ENCODE measurements around the gene PCYT2.

The PCYT2 gene

DNA sequence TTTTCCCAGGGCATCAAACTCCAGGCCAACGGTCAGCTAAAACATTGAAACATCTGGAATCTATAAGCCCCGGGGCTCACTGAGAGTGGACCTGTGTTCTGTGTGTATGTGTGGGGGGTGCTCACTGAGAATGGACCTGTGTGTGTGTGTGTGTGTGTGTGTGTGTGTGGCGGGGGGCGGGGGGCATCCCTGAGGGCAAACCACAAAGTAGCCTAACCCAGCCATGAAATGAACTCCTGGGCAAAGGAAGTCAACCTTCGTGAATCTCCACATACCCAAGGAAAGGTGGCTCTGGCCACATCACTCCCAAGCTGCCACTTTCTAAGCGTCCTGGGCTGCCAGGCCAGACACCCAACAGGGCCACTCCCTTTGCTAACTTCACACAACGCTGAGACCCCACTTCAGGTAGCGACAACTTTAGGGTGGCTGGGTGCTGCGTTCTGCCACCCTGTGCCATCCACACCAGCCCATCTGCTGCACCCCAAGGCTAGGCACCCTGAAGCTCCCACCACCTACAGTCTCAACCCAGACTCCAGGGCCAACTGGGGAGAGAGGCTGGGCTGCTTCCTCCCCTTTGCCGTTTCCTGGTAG is 14.8 kb upstream of the PCYT2 start:
- no peak for DNase-seq (ENCODE audit: low read depth)
- TF ChIP-seq, protein P1, sequence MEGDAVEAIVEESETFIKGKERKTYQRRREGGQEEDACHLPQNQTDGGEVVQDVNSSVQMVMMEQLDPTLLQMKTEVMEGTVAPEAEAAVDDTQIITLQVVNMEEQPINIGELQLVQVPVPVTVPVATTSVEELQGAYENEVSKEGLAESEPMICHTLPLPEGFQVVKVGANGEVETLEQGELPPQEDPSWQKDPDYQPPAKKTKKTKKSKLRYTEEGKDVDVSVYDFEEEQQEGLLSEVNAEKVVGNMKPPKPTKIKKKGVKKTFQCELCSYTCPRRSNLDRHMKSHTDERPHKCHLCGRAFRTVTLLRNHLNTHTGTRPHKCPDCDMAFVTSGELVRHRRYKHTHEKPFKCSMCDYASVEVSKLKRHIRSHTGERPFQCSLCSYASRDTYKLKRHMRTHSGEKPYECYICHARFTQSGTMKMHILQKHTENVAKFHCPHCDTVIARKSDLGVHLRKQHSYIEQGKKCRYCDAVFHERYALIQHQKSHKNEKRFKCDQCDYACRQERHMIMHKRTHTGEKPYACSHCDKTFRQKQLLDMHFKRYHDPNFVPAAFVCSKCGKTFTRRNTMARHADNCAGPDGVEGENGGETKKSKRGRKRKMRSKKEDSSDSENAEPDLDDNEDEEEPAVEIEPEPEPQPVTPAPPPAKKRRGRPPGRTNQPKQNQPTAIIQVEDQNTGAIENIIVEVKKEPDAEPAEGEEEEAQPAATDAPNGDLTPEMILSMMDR (IDR thresholded peaks at IDR 0.05; ENCODE audit: insufficient read depth, low read depth, low read length, missing control alignments): no peak
- peak overlapping the region; percentile 70 for H3K4me3 ChIP-seq (ENCODE audit: low read length)

DNA sequence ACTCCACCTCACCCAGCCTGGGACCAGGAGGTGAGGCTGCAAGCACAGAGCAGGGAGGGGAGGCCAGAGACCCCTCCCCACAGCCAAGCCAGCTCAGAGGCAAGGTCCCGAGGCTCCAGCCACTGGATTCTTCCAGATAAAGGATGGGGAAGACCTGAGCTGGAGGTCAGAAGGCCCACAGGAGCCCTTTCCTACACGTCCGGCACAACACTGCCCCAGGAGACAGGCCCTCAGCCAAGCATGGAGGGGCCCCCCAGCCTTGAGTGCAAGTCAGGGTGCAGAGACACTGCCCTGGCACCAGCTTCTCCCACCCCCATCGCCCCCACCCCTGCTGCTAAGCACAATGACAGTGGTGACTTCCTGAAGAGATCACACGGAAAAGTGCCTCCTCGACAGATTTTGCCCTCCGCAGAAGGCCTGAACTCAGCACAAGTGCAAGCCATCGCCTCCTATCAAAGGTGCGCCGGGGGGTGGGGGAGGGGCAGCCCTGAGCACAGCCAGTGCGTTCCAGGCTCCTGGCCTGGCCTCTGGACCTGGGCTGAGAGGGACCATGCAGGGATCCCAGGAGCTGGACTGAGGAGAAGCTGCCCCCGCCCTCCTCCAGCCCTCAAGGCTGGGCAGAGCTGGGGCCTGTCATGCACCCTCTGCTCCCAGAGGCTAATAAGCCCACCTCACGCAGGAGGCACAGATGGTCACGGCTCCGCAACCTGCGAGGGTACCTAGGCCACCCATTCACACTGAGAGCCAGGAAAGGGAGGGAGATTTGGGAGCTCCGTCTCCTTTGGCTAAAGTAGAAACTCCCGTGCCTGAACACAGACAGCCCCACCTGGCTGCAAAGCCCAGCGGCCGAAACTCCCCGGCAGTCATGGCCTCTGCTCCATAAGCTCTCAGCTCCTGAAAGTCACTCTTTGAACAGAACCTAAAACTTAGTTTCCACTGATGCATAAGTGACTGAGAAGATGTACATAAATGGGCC is 13.6 kb upstream of the PCYT2 start:
- TF ChIP-seq, protein P1 (IDR thresholded peaks at IDR 0.05; ENCODE audit: insufficient read depth, low read depth, low read length, missing control alignments): no peak
- no peak for DNase-seq (ENCODE audit: low read depth)
- no peak overlapping the region for H3K4me3 ChIP-seq (ENCODE audit: low read length)

DNA sequence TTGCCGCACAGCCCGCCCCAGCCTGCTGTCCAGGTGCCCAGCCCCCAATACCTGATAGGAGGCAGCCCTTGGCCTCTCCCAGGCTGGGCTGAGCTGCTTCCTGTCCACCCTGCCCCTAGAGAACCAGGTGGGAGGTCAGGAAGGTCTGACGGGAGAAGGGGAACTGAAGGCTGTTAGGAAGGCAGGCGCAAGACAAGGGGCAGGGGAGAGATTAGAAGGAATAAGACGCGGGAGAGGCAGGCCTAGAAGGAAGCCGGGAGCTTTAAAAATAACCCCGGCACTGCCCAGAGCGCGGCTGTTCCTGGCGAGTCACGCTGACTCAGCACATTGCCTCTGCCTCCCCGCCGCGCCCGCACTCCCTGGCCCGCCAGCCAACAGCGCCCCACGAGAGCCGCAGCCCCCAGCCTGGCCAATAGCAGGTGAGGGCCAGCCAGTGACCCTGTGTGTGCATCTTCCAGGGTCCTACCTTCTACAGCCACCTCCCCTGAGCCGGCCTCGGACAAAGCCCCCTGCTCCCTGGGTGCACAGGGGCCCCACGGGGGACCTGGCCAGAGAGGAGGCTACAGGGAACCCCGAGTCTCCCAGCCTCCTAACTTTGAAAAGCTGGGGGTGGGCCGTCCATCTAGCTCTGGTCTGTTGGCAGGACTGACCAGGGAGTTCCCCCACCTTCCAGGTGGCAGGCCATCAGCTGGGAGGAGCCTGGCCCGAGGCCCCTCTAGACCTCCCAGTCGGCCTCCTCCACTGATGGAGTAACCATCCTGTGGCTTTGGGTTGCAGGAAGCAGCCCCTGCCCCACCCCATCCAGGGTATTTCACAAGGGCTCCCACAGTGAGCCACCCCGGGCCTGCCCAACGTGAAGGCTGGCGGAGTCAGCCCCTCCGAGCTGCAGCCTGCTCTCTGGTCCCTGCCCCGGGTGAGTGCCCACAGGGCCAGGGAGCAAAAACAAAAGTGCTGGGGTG is 12.4 kb upstream of the PCYT2 start:
- TF ChIP-seq, protein P1 (IDR thresholded peaks at IDR 0.05; ENCODE audit: insufficient read depth, low read depth, low read length, missing control alignments): peak; percentile 1
- peak overlapping the region; percentile 31 for H3K4me3 ChIP-seq (ENCODE audit: low read length)
- peak; percentile 81 for DNase-seq (ENCODE audit: low read depth)

GRCh38 chr17:81922566-81923301 is 11.5 kb upstream of the PCYT2 start:
- TF ChIP-seq, protein P1 (IDR thresholded peaks at IDR 0.05; ENCODE audit: insufficient read depth, low read depth, low read length, missing control alignments): no peak
- no peak for DNase-seq (ENCODE audit: low read depth)
- no peak overlapping the region for H3K4me3 ChIP-seq (ENCODE audit: low read length)

GRCh38 chr17:81921996-81922565 is 10.9 kb upstream of the PCYT2 start:
- no peak overlapping the region for H3K4me3 ChIP-seq (ENCODE audit: low read length)
- DNase-seq (ENCODE audit: low read depth): no peak
- TF ChIP-seq, protein P1 (IDR thresholded peaks at IDR 0.05; ENCODE audit: insufficient read depth, low read depth, low read length, missing control alignments): no peak

DNA sequence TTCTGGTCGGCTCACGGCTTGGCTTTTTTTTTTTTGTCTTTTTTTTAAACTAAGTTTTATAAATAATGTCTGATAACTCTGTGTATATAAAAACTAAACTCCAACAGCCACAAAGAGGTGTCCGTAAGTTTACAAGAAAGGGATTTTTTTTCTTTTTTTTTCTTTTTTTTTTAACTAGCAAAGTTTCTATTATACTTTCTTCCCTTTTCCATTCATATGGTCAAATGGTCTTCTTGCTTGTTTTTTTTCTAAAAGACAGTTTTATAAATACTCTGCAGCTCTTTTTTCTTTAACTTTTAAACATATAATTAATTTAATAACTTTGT is 10.3 kb upstream of the PCYT2 start:
- no peak overlapping the region for H3K4me3 ChIP-seq (ENCODE audit: low read length)
- no peak for DNase-seq (ENCODE audit: low read depth)
- TF ChIP-seq, protein P1 (IDR thresholded peaks at IDR 0.05; ENCODE audit: insufficient read depth, low read depth, low read length, missing control alignments): no peak
